NCI-H1417 (cell line): ENCODE measurements around the gene FOLR1.
A peak's percentile ranks its signal among the peaks of the same experiment; 100 is the strongest.

ENCODE experiments used
- DNase-seq, 3 experiments: peaks; one replicate each; lab custom pipeline; 2025; lab: John Stamatoyannopoulos, UW

FOLR1 gene

DNA sequence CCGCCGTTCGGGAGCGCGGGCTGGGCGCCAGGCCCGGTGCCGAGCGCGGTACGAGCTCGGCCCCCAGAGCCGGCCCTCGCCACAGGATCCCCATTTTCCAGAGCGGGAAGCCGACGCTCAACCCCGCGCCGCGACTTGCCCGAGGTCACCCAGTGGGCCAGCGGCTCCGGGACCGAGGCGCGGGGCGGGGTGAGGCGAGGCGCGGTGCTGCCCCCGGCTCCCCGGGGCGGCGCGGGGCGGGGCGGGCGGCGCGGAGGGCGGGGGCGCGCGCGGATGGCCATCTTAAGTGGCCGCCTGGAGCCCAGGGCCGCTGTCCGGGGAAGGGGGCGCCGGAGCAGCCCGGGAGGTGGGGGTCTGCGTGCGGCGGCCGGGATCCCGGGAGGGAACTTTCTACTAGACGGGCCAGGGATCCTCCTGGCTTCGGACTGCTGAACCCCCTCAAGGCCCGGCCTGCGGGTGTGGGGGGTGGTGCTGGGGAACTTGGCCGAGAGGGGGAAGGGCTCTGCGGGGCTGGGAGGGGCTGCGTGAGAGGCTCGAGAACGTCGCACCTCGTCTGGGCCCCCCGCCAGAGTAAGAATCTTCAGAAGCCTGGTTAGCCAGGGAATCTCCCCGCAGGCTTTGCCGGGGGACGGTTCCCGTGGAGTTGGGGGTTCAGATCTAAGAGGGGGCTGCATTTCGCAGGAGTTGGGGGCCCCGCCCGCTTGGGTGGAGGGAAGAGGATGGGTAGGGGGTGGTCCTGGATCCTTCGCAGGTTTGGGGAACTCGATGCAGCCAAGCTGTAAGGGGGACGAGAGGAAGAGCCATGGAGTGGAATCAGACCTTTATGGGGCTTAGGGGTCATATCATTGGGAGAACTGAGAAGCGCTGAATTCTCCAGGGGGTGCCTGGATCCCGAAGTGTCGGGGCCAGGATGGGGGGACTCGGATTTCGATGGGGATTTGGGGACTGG lies 31.9 kb downstream of the FOLR1 start:
- DNase-seq = peak; percentile 74 to 93 (median 91)

DNA sequence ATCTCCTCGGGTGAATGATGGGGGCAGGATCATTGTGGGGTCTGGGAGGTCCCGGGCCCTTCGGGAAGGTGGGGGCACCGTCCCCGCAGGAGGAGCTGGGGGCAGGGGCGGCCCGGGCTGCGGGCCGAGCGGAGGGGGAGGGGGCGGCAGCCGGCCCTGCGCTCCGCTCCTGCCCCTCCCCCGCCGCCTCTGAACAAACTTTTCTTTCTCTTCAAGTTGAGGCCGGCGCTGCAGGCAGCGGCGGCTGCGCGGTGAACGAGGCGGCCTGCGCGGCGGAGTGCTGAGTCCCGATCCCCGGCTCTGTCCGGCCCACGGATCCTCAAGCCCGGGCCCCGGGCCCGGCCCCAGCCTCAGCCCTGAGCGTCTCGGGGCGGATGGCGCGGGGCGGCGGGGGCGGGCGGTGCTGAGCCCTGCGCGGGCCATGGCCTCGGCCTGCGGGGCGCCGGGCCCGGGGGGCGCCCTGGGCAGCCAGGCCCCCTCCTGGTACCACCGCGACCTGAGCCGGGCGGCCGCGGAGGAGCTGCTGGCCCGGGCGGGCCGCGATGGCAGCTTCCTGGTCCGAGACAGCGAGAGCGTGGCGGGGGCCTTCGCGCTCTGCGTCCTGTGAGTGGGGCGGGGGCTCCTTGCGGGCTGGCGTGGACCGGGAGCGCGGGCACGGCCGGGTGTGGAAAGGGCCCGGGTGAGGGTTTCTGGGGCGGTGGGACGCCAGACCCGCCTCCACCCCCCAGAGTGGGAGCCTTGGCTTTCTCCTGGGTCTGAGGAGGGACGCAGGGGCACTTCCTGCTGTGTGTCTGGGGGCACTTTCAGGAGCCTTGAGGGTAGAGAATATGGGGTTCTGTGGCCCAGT lies 32.8 kb downstream of the FOLR1 start, which contains the start of gene INPPL1:
Gene INPPL1 (plus strand): TSS at position 204 of the 847 bp plus-strand sequence. CDS start 218 bp downstream, at position 422.
- peak in 2 of 3 experiments; percentile 62 to 66 for DNase-seq

DNA sequence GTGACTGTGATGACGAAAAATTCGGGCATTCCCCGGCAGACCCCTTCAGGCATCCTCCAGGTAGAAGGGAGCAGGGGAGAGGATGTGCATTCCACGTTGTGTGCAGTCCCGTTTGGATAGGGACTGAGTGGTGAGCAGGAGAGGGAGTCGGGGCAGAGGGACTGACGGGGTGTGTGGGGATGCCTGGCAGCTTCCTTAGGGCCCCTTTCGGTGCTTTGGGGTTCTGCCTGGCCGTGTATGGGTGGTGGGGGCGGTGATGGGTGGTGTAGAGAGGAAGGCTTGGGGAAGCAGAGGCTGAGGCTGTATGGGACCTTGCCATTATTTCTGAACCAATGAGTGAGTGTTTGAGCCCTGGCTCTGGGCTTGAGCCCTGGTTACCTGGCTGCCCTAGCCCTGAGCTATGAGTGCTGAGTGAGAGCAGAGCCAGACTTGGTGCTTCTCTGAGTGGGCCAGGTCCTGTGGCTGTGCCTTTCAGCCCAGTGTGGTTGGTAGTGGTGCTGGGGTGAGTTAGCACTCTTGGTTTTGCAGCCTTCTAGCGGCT lies 33.5 kb downstream of the FOLR1 start:
- peak in 1 of 3 experiments; percentile 61 for DNase-seq

DNA sequence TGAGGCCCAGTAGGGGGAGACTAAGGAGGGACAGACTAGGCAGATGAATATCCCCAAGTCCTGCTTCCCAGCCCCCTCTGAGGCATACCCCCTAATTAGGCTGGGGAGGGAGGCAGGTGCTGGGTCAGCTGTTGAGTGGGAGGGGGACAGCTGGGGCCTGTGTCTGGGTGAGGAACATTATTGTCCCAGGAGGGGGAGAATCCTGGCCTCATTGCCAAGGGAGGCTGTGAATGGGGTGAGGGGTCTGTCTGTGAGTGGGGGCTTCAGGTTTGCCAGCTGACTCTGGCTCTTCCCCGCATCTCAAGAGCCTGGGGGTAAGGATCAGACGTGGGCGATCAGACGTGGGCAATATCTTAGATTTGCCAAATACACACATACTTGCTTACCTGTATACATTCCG lies 34.8 kb downstream of the FOLR1 start:
- DNase-seq = peak in 2 of 3 experiments; percentile 79 to 92

DNA sequence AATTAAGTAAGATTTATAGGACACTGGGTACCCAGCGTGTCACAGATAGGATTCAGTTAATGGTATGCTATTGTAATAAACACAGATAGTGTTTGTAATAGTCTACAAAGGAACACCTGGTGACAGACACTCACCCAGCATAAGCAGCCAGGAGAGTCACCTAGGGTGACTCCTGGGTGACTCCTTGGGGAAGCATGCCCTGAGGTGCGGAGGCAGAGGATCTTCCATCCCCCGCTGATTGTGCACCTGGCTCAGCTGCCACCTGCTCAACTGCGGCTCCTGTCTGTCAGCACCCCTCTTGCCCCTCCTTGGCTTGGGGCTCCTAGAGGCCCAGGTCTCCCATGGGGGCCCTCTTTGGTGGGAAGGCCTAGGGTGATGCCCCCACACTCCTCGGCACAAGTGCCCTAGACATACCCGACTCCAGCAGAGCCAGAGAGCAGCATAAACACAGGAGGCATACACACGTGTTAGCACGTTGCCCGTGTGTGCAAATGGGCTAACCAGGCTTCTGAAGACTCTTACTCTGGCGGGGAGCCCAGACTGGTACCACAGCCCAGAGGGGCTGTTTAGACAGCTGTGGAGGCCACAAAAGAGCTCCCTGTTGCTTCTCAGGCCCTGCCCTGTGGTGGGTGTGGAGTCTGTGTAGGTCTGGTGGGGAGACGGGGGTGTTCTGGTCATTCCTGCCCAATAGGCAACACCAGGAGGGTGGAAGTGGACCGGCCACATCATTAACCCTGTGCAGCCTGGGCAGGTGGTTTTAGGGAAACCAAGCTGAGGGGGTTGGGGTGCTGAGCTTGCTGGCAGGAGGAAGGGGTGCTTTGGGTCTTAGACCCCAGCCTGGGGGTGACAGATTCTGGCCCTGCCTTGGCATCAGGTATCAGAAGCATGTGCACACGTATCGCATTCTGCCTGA lies 35.6 kb downstream of the FOLR1 start:
- peak; percentile 70 to 100 (median 100) for DNase-seq

DNA sequence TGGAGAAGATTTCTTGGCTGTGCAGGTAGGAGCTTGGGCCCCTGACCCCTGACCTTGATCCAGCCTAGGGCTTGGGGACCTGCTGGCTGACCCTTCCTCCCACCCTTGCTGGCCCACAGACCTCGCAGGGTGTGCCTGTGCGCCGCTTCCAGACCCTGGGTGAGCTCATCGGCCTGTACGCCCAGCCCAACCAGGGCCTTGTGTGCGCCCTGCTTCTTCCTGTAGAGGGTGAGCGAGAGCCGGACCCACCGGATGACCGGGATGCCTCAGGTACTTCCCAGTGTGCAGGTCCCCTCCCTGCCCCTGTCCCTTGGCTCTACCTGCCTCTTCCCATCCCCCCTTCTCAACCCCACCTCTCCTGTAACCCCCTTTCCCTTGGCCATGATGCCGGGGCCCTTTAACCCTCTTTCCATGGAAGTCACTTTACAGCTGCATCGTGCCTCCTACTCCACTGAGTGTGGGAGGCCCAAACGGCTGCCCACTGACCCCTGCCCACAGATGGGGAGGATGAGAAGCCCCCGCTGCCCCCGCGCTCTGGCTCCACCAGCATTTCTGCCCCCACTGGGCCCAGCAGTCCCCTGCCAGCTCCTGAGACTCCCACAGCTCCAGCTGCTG lies 36.4 kb downstream of the FOLR1 start:
- peak in 2 of 3 experiments; percentile 65 to 72 for DNase-seq

DNA sequence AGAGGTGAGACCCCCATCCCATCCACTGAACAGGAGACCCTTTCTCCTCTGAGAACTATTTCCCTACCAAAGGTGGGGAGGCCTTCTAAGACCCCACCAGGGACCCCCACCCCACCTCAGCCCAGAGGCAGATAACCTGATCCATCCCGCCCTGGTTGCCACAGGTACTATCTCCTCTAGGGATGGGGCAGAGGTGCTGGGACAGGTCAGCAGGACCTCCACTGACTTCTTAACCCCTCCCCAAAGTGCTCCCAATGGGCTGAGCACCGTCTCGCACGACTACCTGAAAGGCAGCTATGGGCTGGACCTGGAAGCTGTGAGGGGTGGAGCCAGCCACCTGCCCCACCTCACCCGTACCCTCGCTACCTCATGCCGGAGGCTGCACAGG lies 36.9 kb downstream of the FOLR1 start:
- no peak for DNase-seq

DNA sequence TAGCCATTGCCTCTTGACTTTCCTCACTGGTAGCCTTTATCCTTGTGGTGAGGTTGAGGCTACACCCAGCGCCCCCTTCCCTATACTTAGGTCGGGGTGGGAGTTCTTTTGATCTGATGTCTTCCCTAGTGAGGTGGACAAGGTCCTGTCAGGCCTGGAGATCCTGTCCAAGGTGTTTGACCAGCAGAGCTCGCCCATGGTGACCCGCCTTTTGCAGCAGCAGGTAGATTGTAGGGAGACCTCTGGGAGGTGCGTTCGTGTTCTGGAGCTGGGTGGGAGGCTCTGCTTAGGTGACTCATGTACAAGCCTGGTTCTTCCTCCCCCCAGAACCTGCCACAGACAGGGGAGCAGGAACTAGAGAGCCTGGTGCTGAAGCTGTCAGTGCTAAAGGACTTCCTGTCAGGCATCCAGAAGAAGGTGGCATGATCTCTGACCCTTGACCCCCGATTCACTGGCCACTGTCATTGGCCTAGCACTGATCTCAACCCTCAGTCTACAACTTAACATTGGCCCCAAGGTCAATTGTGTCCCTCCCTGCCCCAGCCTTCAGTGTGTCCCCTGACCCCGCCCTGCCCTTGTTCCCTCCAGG lies 37.5 kb downstream of the FOLR1 start:
- no peak for DNase-seq

DNA sequence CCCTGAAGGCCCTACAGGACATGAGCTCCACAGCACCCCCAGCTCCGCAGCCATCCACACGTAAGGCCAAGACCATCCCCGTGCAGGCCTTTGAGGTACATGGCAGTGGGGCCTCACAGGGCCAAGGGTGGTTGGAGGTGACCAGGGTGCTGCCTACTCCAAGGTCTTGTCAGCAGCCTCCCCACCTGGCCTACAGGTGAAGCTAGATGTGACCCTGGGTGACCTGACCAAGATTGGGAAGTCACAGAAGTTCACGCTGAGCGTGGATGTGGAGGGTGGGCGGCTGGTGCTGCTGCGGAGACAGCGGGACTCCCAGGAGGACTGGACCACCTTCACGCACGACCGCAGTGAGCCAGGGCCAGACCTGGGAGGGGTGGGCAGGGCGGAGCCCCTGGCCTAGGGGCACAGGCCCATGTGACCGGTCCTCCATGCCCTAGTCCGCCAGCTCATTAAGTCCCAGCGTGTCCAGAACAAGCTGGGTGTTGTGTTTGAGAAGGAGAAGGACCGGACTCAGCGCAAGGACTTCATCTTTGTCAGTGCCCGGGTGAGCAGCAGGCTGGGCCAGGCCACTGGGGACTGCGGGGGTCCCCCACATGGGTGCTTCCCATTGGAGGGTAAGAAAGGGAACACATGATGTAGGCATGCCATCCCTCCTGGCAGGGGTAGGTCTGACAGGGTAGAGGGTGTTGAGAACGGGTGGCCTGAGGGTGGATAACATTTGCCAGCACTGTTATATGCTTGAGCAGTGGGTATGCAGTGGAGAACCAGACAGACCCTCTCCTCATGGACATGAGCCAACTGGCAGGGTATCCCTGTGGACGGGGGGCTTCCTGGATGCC lies 38.2 kb downstream of the FOLR1 start:
- DNase-seq = no peak

DNA sequence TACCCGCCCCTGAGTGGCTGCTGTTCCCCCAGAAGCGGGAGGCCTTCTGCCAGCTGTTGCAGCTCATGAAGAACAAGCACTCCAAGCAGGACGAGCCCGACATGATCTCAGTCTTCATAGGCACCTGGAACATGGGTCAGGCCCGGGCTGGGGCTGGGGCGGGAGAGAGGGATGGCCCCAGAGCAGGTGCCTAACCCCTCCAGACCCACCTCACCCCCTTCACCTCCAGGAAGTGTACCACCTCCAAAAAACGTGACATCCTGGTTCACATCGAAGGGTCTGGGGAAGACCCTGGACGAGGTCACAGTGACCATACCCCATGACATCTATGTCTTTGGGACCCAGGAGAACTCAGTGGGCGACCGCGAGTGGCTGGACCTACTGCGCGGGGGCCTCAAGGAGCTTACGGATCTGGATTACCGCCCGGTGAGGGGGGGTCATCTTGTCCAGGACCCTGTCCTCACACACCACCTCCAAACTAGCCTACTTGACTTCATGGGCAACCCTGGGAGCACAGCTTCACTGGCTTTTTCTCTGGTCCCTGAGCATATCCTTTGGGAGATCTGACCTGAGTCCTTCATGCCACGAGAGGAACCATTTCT lies 38.9 kb downstream of the FOLR1 start:
- no peak for DNase-seq

DNA sequence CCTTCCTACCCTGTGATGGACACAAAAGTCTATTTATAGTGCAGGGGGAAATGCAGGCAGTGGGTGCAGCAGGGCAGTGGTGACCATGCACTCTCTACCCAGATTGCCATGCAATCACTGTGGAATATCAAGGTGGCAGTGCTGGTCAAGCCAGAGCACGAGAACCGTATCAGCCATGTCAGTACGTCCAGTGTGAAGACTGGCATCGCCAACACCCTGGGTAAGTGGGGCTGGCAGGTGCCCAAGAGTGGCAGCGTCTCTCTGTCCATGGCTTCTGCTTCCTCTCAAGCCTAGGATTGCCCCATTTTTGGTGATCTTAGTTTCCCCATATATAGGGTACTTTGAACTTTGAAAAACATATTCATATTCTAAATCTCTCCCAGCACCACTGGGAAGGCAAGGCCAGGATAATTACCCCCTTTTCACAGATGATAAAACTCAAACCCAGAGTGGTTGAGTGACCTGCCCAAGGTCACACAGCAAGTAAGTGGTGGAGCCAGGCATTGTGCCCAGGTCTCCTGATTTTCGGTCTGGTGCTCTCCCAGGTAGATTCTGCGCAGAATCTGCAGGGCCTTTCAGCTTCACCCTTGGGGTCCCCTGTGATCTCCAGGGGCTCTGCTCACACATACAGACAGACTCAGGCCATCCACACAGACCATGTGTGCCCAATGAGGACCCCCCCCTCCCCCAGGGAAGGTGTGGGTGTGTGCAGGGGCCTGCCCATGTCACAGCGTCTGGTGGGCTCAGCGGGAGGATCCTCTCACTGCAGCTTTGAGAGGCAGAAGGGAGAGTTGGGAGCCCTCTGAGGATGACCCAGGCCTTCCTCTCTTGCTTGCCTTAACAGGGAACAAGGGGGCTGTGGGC lies 39.7 kb downstream of the FOLR1 start:
- DNase-seq = no peak

DNA sequence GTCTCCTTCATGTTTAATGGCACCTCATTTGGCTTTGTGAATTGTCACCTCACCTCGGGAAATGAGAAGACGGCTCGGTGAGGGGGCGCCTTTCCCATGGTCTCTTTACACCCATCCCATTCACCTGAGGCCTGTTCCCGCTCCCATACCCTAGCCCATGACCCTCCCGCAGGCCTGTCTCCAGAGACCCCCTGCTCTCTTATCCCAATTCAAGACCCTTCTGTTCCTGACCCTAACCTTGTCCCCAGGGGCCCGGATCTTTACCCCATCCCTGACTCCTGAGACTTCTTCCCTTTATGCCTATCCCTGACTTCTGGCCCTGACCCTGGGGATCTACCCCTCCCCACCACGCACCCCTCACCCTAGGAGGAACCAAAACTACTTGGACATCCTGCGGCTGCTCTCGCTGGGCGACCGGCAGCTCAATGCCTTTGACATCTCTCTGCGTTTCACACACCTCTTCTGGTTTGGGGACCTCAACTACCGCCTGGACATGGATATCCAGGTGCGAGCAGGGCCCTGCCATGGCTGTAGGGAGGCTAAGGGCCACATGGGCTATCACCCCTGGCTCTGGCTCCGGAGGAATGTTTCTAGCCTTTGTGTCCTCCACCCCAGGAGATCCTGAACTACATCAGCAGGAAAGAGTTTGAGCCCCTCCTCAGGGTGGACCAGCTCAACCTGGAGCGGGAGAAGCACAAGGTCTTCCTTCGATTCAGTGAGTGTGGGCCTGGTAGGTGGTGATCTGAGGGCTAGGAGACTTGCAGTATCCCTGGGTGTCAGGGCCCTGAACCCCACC lies 40.5 kb downstream of the FOLR1 start:
- no peak for DNase-seq

DNA sequence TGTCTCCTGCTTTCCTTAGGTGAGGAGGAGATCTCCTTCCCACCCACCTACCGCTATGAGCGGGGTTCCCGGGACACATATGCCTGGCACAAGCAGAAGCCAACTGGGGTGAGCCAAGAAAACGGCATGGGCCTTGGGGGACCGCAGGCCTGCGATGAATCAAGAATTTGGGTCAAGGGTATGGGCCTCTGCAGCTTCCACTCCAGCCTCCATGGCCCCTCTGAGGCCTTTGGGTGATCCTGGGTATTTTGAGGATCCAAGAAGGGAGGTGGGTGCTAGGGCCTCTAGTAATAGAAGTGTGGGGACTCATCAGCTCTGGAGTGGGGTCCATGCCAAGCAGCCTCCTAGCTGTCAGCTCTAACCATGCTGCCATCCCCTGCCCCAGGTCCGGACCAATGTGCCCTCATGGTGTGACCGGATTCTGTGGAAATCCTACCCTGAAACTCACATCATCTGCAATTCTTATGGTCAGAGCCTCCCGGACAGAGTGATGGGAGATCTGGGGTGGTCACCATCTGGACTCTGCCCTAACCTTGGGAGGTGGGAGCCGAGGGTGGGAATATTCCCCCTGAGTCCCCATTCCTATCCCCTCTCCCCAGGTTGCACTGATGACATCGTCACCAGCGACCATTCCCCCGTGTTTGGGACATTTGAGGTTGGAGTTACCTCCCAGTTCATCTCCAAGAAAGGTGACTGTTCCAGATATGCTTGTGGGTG lies 41.3 kb downstream of the FOLR1 start:
- DNase-seq = no peak

DNA sequence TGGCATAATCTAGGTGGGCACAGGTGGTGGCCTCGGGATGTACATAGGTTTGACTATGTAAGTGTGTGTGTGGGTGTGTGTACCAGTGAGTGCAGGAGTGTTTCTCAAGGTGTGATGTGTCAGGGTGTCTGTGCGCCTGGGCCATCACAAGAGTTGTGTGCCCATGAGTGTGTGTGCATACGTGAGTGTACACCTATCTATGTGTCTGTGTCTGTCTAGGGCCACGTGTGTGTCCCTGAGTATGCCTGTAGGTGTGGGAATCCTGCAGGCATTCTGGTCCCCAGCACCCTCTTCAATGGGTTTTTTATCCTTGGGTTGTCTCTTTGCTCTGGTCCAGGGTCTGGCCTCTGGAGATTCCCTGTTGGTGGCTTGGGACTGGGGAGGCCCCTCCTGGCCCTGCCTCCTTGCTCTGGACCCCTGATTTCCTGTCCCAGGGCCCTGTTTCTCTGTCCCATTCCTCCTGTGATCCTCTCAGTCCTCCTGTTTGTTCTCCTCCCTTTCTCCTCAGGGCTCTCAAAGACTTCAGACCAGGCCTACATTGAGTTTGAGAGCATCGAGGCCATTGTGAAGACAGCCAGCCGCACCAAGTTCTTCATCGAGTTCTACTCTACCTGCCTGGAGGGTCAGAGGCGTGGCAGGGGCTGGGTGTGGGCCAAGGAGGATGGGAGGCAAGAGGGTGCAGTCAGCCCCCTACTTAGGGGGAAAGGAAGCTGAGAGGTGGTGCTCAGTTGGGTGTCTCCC lies 42.0 kb downstream of the FOLR1 start:
- no peak for DNase-seq

DNA sequence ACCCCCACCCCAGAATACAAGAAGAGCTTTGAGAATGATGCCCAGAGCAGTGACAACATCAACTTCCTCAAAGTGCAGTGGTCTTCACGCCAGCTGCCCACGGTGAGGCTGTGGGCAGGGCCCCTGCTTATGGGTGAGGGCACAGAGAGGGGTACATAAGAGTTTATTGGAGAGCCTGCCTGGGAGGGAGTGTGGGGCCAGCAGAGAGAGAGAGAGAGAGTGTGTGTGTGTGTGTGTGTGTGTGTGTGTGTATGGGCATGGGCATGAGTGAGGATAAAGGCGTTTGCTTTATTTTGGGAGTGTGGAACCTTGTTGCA lies 42.5 kb downstream of the FOLR1 start:
- DNase-seq = no peak

DNA sequence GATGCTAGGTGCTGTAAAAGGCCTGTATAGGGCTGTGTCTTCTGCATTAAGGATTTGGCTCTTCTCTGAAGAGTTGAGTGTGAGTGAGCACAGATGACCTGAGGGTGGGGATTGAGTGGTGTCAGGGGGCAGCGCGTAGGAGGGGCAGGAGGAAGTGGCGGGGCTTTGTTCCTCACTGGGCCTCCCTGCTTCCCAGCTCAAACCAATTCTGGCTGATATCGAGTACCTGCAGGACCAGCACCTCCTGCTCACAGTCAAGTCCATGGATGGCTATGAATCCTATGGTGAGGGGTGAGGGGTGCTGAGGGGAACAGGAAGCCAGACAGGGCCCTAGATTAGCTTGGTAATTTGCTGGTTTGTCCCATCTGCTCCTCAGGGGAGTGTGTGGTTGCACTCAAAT lies 43.0 kb downstream of the FOLR1 start:
- no peak for DNase-seq
